Activated CD4-positive, alpha-beta T cell treated with anti-CD3 and anti-CD28 coated beads, Interleukin-2, amount 50 U/mL, for 1 hour (primary cell): ENCODE results near the gene FDCSP.
"Not testable (repeated sequence)": the region's sequence is repeated elsewhere in the genome, so short reads cannot be mapped to it uniquely, and the experiment has no call there.

Source experiments
- DNase-seq: peaks from one replicate; pipeline ENCODE4 v3.0.0-alpha.2; 2020

Gene FDCSP

GRCh38 chr4:70239884-70240591 is 14.1 kb downstream of the FDCSP start:
- no peak for DNase-seq

- DNase-seq, result not testable (repeated sequence)
These were observed 16.4 kb downstream of the FDCSP start, which contains the start of gene CSN3 for GRCh38 chr4:70242297-70242696. TSS of gene CSN3 (plus strand) at chr4:70242597. CDS start at chr4:70244820, 2,223 bp downstream.

- no peak for DNase-seq
These were observed 17.2 kb downstream of the FDCSP start for GRCh38 chr4:70243091-70243490.

- no peak for DNase-seq
These were observed 25.5 kb downstream of the FDCSP start for GRCh38 chr4:70251250-70251944.

- DNase-seq, result no peak
These were observed 26.0 kb downstream of the FDCSP start for GRCh38 chr4:70251945-70252277.

GRCh38 chr4:70269674-70270073 is 43.8 kb downstream of the FDCSP start:
- DNase-seq, result no peak

GRCh38 chr4:70277121-70277520 is 51.2 kb downstream of the FDCSP start:
- no peak for DNase-seq

GRCh38 chr4:70280567-70280966 is 54.6 kb downstream of the FDCSP start:
- no peak for DNase-seq
